ENCODE data around the gene NARF. TPM values are rescaled to one million over a fixed set of nuclear protein-coding genes. Genes with fewer than 3 reads are reported as not detected.

The NARF gene
- polyA plus RNA-seq, 1 of the 3 experiments (the other 2 are of a cell fraction), result 128 TPM

- TF ChIP-seq REST (IDR thresholded peaks at IDR 0.05; ENCODE audit: low read depth, low read length) (no peak), ZBTB33 (IDR thresholded peaks at IDR 0.05; ENCODE audit: borderline replicate concordance, low read depth) (no peak)
Measured at GRCh38 chr17:82480318-82480717, 21.8 kb downstream of the NARF start (continued).

GRCh38 chr17:82483204-82483660 lies 24.7 kb downstream of the NARF start:
- Histone ChIP-seq H2AFZ (ENCODE audit: low read depth) (no peak overlapping the region), H4K20me1 (ENCODE audit: insufficient read depth) (no peaks in the 10 kb centered on the region), H3K4me2 (no peak overlapping the region), H3K36me3 (replicated peaks in 1 of 2; ENCODE audit: control insufficient read depth in 1 of 2, insufficient read depth in 2 of 2, low read length in 1 of 2) (peaks cover 47 to 75% of the 10 kb centered on the region in 2 experiments), H3F3A (replicated peaks; ENCODE audit: insufficient read depth) (peaks cover 18% of the 10 kb centered on the region), H3K9ac (no peak overlapping the region), H3K9me3 (no peaks in the 10 kb centered on the region), H3K9me2 (no peaks in the 10 kb centered on the region), H3K4me3 (ENCODE audit: low read depth in 2 of 2, low read length in 1 of 2) (no peak overlapping the region), H3K4me1 (ENCODE audit: control insufficient read depth in 1 of 2, insufficient read depth in 2 of 2, low read depth in 1 of 2, low read length in 1 of 2) (no peaks in the 10 kb centered on the region), H3K27ac (ENCODE audit: low read depth in 2 of 2, low read length in 1 of 2) (no peak overlapping the region), H3K27me3 (ENCODE audit: insufficient read depth) (no peaks in the 10 kb centered on the region), H3K79me2 (ENCODE audit: insufficient read depth) (no peaks in the 10 kb centered on the region)
- DNase-seq, result no peak
- POLR2A ChIA-PET, result no interaction called here
- WGBS (ENCODE audit: low lambda C conversion rate), result 98% methylated on average over 6 of the region's 6 CpGs
- CTCF ChIA-PET, result no interaction called here
- TF ChIP-seq USF1 (IDR thresholded peaks at IDR 0.05; ENCODE audit: borderline replicate concordance, low read depth) (no peak), NFIC (IDR thresholded peaks at IDR 0.05; ENCODE audit: borderline replicate concordance) (no peak), CTCF (IDR thresholded peaks at IDR 0.05) (no peak), JUND (IDR thresholded peaks at IDR 0.05) (no peak), RCOR1 (IDR thresholded peaks at IDR 0.05; ENCODE audit: low read length) (no peak), TCF12 (IDR thresholded peaks at IDR 0.05) (no peak), RXRA (IDR thresholded peaks at IDR 0.05; ENCODE audit: borderline replicate concordance, low read depth) (no peak), YY1 (IDR thresholded peaks at IDR 0.05; ENCODE audit: low read depth) (no peak), SMC3 (IDR thresholded peaks at IDR 0.05; ENCODE audit: low read depth, low read length) (no peak), EP300 (IDR thresholded peaks at IDR 0.05; ENCODE audit: borderline replicate concordance in 1 of 2, low read depth in 1 of 2, low read length in 1 of 2) (no peak), GABPA (IDR thresholded peaks at IDR 0.05; ENCODE audit: low read depth) (no peak), EZH2phosphoT487 (IDR thresholded peaks at IDR 0.05; ENCODE audit: borderline replicate concordance, low read depth) (no peak), GATA2 (CRISPR knock-in tag; IDR thresholded peaks at IDR 0.05) (no peak), NRF1 (IDR thresholded peaks at IDR 0.05; ENCODE audit: low read depth, low read length) (no peak), USF2 (IDR thresholded peaks at IDR 0.05; ENCODE audit: borderline replicate concordance, low read depth, low read length) (no peak), FOXM1 (IDR thresholded peaks at IDR 0.05; ENCODE audit: low read depth) (no peak), MAX (IDR thresholded peaks at IDR 0.05; ENCODE audit: low read depth) (no peak)
